AG04449 (cell line): Measurements from ENCODE around the gene MAX.

Experiments
- CTCF ChIA-PET: fragments of 350-600 bp; formaldehyde crosslinking; extraction: SDS; loops from one replicate; lab custom pipeline; 2021; ENCODE audit warnings: antibody characterized with exemption; lab: Yijun Ruan, JAX
- POLR2A ChIA-PET: fragments of 400-600, 350-600 bp; formaldehyde crosslinking; extraction: SDS; loops from one replicate; lab custom pipeline; 2020; ENCODE audit warnings: antibody characterized with exemption, inconsistent platforms; lab: Yijun Ruan, JAX
- DNase-seq: peaks from one replicate; pipeline ENCODE4 v3.0.0-alpha.2; 2010; ENCODE audit warnings: low read depth, low spot score
- H3K4me3 ChIP-seq: 2 replicates; pipeline ENCODE4 v1.5.1; 2011; ENCODE audit warnings: low read depth, mild to moderate bottlenecking, control low read depth, low read length
- TF ChIP-seq, protein P1 (sequence below): IDR thresholded peaks from one replicate; pipeline ENCODE4 v1.5.1; 2011; ENCODE audit warnings: mild to moderate bottlenecking, moderate library complexity, low read length, control low read depth, inconsistent platforms; ENCODE audit not compliant: insufficient read depth; ENCODE audit errors: missing control alignments

The MAX gene

DNA sequence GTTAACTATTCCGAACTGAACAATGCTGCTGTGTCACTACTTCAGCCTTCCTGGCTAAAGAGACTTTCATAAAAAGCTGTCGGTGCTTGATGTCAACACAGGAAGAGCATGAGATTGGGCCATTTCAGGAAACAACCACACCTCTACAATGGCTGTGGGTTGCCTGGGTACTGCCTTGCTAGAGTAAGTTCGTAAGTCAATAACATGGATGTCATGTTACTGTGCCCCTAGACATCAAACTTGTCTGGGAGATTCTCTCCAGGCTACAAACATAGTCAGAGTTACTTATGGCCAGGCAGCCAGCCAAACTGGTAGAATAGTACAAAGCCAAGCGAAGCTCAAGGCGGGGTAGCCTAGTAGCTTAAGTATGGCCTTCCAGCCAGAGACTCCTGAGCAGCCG lies 23.1 kb downstream of the MAX start:
- ChIA-PET CTCF (no interaction called here), POLR2A (no interaction called here)
- no peak for DNase-seq
- H3K4me3 ChIP-seq = no peak overlapping the region
- TF ChIP-seq, protein P1, sequence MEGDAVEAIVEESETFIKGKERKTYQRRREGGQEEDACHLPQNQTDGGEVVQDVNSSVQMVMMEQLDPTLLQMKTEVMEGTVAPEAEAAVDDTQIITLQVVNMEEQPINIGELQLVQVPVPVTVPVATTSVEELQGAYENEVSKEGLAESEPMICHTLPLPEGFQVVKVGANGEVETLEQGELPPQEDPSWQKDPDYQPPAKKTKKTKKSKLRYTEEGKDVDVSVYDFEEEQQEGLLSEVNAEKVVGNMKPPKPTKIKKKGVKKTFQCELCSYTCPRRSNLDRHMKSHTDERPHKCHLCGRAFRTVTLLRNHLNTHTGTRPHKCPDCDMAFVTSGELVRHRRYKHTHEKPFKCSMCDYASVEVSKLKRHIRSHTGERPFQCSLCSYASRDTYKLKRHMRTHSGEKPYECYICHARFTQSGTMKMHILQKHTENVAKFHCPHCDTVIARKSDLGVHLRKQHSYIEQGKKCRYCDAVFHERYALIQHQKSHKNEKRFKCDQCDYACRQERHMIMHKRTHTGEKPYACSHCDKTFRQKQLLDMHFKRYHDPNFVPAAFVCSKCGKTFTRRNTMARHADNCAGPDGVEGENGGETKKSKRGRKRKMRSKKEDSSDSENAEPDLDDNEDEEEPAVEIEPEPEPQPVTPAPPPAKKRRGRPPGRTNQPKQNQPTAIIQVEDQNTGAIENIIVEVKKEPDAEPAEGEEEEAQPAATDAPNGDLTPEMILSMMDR = no peak

DNA sequence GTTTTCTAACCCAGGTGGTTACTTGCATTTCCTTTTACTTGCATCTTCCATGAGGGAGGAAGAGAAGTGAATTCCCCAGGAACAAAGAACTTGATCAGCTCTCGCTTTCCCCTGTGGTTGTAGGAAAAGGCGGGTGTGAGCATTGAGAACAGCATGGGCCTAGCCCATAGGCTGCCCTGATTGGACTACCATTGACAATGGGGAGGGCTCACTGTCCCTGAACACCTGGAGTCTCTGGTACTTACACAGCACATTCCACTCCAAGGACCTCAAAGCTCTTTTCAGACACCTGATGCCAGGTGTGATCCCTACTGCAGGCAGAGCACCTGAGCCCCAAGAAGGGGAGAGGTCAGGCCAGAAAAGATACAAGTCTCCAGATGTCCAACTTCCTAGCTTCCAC lies 25.0 kb downstream of the MAX start:
- TF ChIP-seq, protein P1 = no peak
- H3K4me3 ChIP-seq = no peak overlapping the region
- no peak for DNase-seq
- CTCF ChIA-PET = interaction anchor here (0.9 kb wide), 1 partner anchor 23 kb away, joined by 3 read pairs; no protein-coding TSS in a partner anchor
- POLR2A ChIA-PET = no interaction called here

DNA sequence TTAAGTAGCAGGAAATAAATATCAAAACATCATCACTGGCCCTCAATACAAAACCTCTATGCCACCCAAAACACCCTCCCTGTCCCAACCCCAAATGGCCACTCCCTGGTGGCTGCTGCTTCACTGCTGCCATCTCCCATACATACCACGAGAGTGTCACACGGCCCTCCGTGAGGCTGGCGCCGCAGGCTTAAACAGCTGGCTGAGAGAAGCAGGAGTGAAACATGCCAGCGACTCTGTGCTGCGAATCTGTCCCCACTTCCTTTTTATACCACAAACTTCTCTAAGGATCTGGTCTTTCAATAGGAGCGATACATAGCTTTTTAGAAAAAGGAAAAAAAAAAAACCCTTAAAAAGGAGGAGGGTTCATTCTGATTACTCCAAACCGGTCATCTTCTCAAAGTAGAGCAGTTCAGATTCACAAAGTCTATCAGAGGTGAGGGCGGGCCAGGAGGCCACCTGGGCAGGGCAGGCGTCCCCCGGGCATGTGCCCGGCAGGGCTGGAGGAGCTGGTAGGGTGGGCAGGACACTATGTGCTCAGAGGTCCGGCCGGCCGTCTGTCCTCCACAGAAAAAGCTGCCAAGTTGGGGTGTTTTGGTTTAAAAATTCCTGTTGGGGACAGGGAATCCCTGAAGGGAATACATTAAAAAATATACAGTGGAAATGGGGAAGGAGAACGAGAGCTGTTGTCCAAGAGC lies 26.5 kb downstream of the MAX start:
- ChIA-PET CTCF (interaction anchor here (1.1 kb wide), 1 partner anchor 55 kb away, joined by 3 read pairs; no protein-coding TSS in a partner anchor), POLR2A (no interaction called here)
- no peak for DNase-seq
- TF ChIP-seq, protein P1 = no peak
- no peak overlapping the region for H3K4me3 ChIP-seq

DNA sequence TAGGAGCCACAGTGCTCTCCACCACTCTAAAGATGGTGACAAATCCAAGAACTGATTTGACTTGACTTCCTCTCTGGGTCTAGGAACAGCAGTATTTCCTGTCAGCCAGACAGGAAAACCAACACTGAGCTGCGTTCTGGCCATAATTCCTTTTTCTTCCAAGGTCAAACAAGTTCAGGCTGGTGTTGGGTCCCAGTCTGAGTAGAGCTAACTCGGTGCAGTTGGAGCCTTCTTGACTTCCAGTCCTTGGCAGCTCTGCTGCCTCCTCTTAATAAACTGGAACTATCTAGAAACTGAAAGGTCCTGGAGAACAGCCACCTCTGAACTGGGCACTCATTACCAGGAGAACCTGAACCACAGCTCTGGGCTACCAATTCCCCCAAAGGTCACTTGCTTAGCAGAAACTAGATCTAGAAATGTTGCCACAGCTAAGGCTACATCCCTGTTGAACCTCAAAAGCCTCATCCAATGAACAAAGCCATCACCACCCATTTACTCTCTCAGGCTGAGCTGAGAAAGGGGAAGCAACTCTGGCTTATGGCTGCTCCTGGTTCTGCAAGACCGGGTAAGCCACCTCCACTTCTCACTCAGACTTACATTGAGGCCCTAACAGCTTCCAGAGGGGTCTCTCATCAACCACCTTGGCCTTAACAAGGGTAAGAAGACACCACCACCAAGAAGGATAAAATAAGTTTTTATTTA lies 27.7 kb downstream of the MAX start:
- ChIA-PET POLR2A (no interaction called here), CTCF (no interaction called here)
- H3K4me3 ChIP-seq = no peak overlapping the region
- TF ChIP-seq, protein P1 = no peak
- DNase-seq = no peak

DNA sequence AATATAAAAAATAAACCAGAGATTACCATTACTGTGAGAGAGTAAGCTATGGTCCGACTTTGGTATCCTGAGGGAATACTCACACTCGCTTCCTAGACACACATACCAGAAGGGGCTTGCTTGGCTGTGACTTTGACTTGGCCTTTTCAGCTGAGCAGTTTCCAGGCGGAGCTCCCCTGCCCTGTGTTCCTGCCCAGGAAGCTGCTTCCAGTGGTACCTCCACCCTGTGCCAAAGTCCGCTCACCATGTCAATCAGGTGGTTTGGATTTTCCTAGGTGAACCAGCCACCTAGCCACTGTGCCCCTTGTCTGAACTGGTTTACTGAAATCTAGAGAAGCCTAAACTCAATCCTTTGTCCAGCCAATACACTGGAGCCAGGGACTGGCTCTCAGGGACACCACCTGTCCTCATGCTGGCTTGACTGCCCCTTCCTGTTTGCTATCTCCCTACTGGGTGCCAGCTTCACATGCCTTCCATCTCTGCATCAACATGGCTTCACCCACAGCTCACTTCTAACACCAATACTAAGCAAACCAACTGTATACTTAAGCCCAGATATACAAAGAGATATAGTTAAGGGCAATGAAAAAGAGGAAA lies 28.6 kb downstream of the MAX start:
- no peak overlapping the region for H3K4me3 ChIP-seq
- ChIA-PET POLR2A (no interaction called here), CTCF (no interaction called here)
- TF ChIP-seq, protein P1 = no peak
- no peak for DNase-seq

DNA sequence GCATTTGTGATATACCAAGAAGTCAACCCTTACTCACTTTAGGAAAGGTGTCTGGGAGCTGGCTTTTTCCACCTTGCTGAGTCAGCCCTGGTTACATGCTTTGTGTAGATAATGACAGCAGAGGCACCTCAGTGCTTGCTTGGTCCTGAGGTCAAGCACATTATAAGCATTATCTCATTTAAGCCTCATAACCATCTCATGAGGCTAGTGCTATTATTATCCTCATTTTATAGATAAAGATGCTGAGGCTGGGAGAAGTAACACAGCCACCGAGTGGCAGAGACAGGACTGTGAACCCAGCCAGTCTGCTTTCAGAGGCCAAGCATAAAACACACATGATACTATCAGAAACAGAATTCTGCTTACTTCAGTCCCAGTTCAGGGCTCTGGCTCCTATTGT lies 29.4 kb downstream of the MAX start:
- ChIA-PET CTCF (interaction anchor here (1.1 kb wide), 1 partner anchor 54 kb away, joined by 3 read pairs; no protein-coding TSS in a partner anchor), POLR2A (no interaction called here)
- no peak for DNase-seq
- TF ChIP-seq, protein P1 = no peak
- no peak overlapping the region for H3K4me3 ChIP-seq
